Regular cardiac myocyte (primary cell): Measurements from ENCODE around the gene HSPBP1. TPM values are rescaled to one million over a fixed set of nuclear protein-coding genes. Genes with fewer than 3 reads are reported as not detected.

Experiments used
- total RNA-seq: library from RNA; depleted of rRNA; stranded (reverse); fragments of >200 nt; gene quantifications from 2 replicates; pipeline ENCODE4 v1.2.3, GENCODE V29; 2014

The HSPBP1 gene
- 18.9 and 40.6 TPM in 2 replicates for total RNA-seq

DNA sequence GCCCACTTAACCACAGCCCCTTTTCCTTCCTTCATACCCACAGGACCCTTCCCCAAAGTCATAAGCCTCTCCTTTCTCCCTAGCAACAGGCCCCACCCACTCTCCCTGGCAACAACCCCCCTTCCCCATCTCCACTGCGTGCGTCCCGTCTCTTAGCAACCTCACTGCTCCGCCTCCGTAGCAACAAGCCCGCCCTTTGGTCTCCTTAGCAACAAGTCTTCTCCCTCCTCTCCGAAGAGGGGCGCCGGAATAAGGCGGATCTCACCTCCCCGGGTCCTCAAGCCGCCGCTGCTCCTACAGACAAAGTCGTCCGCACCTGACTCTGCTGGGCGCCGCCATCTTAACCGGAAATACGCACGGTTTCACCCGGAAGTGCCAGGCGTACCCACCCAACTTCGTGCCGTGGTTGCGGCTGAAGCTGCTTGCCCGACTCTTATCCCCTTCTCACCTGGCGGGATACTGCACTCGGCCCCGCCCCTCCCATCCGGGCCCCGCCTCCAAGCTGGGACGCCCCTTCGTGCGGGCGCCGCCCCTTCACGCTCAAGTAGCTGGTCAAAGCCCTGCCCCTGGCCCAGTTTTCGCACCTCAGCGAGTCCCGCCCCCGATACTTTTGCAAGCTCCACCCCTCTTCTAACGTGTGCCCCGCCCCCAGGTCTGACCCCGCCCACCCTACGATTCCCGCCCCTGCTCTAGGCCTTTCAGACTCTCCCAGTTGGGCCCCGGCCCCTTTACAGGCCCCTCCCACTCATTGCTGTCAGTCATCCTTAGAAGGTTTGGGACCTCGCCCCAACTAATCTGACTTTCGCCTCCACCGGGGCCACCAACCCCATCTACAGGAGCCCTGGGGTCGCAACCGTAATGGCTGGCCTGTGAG, at the start of gene HSPBP1:
TSS of gene HSPBP1 (minus strand) at position 341 of the 874 bp plus-strand sequence. CDS start 502 bp downstream, outside the sequence.

GRCh38 chr19:55325172-55325571, 45.3 kb upstream of the HSPBP1 start, which contains the start of gene TMEM150B:
TSS of gene TMEM150B (minus strand) at chr19:55325341. CDS start at chr19:55321036, 4,305 bp downstream.

GRCh38 chr19:55283548-55284377, 3.9 kb upstream of the HSPBP1 start, which contains the start of gene BRSK1:
TSS of gene BRSK1 (plus strand) at chr19:55283997. CDS start at chr19:55284443, 446 bp downstream.

DNA sequence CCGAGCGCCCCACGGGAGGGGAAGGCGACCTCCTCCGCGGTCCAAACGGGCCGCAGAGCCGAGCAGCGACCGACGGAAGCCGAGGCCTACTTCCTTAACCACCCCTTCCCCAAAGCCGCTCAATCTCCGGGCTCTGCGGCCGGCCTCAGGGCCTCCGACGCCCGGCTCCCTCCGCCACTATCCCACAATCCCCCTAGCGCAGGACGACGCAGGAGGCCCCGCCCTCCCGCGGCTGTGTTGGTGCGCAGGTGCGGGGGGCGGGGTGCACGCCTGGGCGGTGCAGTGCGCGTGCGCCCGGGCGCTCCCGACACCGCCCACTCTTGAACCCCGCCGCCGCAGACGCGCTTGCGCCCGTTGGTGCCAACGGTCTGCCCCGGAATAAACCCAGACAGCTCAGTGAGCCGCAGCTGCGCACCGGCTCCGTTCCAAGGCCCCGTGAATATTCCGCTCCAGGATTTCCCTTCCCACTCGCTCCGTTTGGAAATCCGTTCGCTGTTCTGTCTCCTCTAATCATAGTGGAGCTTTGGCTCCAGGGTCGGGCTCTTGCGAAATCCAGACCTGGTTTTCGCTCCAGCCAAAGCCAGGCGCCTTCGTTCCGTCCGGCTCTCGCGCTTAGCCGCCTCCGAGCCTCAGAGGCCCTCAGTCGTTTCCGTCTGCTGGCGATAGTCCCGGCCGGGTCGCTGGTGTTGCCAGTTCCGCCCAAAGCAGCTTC, 20.9 kb downstream of the HSPBP1 start, which contains the start of gene PPP6R1:
TSS of gene PPP6R1 (minus strand) at position 190 of the 712 bp plus-strand sequence. CDS start 11,914 bp downstream, outside the sequence.

DNA sequence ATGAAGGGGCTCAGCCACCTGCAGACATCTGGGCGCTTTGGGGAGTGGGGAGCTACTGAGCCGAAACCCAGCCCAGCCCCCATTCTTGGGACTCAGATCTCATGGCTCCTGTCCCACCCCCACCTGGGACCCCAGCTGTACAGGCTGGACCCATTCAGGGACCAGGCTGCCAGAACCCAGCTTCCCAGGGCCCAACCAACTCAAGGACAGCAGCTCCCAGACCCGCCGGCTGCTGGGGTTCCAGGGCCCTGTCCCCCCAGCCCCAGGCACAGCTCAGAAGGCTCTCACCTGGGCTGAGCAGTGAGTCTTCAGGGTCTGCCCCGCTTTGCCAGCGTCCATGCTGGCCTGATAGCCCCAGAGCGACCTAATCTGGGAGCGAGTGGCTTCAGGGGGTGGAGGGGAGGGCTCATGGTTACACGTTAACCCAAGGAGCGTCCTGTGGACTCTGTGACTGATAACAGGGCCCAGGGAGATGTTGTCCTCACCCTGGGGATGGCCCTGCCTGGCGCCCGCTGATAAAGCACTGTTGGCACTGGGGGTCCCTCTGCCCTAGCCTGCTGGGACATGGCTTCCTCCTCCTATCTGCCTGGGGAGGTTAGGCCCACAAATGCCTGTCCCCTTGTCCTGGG, 51.4 kb downstream of the HSPBP1 start, which contains the start of gene TMEM86B:
TSS of gene TMEM86B (minus strand) at position 361 of the 629 bp plus-strand sequence. CDS start at position 339, 22 bp downstream.

Other genes with a start within 250 kb of the HSPBP1 start
- not detected in 2 replicates for gene GP6, start 241.8 kb downstream of the HSPBP1 start, total RNA-seq
- 10.0 and 11.3 TPM in 2 replicates for gene RDH13, start 217.0 kb downstream of the HSPBP1 start, total RNA-seq
- gene EPS8L1, start 204.2 kb downstream of the HSPBP1 start, total RNA-seq, result 0.56 and 1.3 TPM in 2 replicates
- gene PPP1R12C, start 162.5 kb downstream of the HSPBP1 start, total RNA-seq, result 31.0 and 42.9 TPM in 2 replicates
- 3.4 and 3.8 TPM in 2 replicates for gene TNNT1, start 130.9 kb downstream of the HSPBP1 start, total RNA-seq
- gene TNNI3, start 122.4 kb downstream of the HSPBP1 start, total RNA-seq, result not detected in 2 replicates
- gene DNAAF3, start 113.5 kb downstream of the HSPBP1 start, total RNA-seq, result 0.77 and 0.85 TPM in 2 replicates
- gene SYT5, start 99.8 kb downstream of the HSPBP1 start, total RNA-seq, result 0.96 TPM in 1 of 2 replicates, not detected in the other
- gene PTPRH, start 70.6 kb downstream of the HSPBP1 start, total RNA-seq, result 6.5 and 21.4 TPM in 2 replicates
- 1.5 and 2.3 TPM in 2 replicates for gene TMEM86B, start 51.3 kb downstream of the HSPBP1 start, total RNA-seq
- 16.3 and 35.5 TPM in 2 replicates for gene PPP6R1, start 21.1 kb downstream of the HSPBP1 start, total RNA-seq
- 3.9 and 6.7 TPM in 2 replicates for gene BRSK1, start 3.9 kb upstream of the HSPBP1 start, total RNA-seq
- not detected in 2 replicates for gene TMEM150B, start 45.2 kb upstream of the HSPBP1 start, total RNA-seq
- 2.7 and 7.6 TPM in 2 replicates for gene KMT5C, start 59.8 kb upstream of the HSPBP1 start, total RNA-seq
- not detected in 2 replicates for gene COX6B2, start 74.6 kb upstream of the HSPBP1 start, total RNA-seq
- not detected in 2 replicates for gene GARIN5B, start 83.2 kb upstream of the HSPBP1 start, total RNA-seq
- 4.8 and 26.3 TPM in 2 replicates for gene IL11, start 90.4 kb upstream of the HSPBP1 start, total RNA-seq
- gene TMEM190, start 96.7 kb upstream of the HSPBP1 start, total RNA-seq, result not detected in 2 replicates
- gene TMEM238, start 104.2 kb upstream of the HSPBP1 start, total RNA-seq, result 0.58 and 0.85 TPM in 2 replicates
- 204 and 210 TPM in 2 replicates for gene RPL28, start 105.8 kb upstream of the HSPBP1 start, total RNA-seq
- 32.4 and 286 TPM in 2 replicates for gene UBE2S, start 127.7 kb upstream of the HSPBP1 start, total RNA-seq
- not detected in 2 replicates for gene SHISA7, start 163.2 kb upstream of the HSPBP1 start, total RNA-seq
- gene ISOC2, start 181.5 kb upstream of the HSPBP1 start, total RNA-seq, result 42.0 and 52.3 TPM in 2 replicates
- gene C19orf85, start 184.6 kb upstream of the HSPBP1 start, total RNA-seq, result not detected in 2 replicates
- gene ZNF628, start 196.5 kb upstream of the HSPBP1 start, total RNA-seq, result 1.4 and 1.5 TPM in 2 replicates
- 12.7 and 18.0 TPM in 2 replicates for gene NAT14, start 205.1 kb upstream of the HSPBP1 start, total RNA-seq
- gene SSC5D, start 208.3 kb upstream of the HSPBP1 start, total RNA-seq, result 6.7 and 11.6 TPM in 2 replicates